CD4-positive, alpha-beta T cell treated with Interferon gamma for 1 hour (primary cell): Measurements from ENCODE around the gene CHRNB2.

ENCODE experiments used
- DNase-seq: peaks from one replicate; pipeline ENCODE4 v3.0.0-alpha.2; 2020

The CHRNB2 gene

GRCh38 chr1:154581766-154582165 lies 14.2 kb downstream of the CHRNB2 start:
- DNase-seq: no peak

DNA sequence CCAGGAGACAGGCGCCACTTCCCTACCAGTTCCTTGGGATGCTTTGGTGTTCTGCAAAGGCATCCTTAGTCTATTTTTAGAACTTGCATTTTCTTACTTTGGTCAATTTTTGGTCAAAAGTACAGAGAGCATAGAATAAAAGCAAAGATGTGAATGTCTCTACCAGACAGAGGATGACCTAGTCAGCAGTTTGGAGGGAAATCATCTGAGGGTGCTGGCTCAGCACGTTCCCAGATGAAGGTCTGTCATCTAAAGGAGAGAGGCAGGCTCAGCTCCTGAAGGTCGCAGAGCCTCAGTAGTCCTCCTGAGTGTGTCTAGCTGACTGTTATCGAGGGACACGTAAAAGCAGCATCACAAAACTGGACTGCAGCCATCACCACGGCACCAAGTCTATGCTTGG lies 15.3 kb downstream of the CHRNB2 start:
- DNase-seq: no peak

DNA sequence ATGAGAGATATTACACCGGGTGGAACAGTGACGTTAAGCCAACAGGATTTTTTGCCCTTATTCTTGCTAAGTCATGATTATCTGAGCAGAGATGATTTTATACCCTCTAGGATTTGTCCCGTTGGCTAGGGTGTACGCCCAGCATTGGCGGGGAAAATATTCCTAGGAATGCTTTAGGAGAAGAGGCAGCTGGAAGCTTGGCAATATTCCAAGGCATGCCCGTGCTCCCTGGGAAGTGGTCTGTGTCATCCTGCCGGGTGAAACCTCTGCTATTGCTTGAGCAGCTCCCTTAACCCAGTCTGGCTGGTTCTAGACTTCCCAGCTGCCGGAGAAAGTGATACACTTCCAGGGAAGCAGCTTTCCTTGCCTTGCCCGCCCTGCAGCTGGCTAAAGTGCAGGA lies 16.2 kb downstream of the CHRNB2 start:
- DNase-seq: no peak

DNA sequence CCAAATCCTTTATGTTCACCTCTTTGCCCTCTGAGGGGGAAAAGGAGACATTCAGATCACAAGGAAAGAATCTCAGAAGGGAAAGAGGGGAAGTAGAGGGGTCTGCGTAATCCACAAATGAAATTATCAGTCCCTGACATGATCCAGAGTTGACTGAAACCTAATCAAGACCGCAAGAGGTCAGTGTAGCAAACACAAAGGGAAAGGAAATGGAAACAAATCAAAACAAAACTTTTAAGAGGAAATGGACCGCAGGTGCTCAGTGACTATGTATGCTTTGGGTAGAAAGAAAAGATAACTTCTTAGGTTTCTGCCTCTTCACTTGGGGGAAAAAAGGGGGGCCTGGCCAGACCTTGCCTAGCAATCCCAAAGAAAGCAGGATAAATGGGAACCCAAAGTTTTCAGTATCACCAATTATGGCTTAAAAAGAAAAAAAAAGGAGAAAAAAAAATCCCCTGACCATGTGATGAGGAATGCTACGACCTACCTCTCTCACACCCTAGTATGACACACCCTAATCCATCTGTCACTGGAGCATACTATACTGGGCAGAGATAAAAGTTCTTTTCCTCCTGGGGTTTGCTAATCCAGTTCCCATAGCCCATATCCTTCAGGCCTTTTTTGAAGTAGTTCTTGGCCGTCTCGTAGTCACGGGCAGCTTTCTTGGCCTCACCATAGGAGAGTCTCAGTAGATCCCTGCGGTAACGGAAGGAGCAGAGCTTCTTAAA lies 16.9 kb downstream of the CHRNB2 start:
- no peak for DNase-seq

DNA sequence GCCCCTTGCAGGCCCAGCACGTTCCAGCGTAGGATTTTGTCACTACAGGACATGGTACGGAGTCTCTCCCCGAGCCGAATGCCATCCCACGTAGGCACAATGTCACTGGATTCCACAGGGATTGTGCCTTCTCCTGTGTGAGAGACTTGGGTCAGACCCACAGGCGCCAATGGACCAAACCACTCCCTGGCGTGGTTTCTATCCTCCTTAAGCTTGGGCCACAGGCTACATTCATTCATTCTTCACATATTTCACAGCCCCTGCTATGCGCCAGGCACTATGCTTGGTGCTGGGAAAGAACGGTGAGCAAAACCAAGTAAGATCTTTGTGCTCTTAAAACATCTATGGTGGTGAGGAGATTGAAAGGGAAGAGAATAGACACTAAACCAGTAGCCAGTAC lies 18.7 kb downstream of the CHRNB2 start:
- DNase-seq: no peak

DNA sequence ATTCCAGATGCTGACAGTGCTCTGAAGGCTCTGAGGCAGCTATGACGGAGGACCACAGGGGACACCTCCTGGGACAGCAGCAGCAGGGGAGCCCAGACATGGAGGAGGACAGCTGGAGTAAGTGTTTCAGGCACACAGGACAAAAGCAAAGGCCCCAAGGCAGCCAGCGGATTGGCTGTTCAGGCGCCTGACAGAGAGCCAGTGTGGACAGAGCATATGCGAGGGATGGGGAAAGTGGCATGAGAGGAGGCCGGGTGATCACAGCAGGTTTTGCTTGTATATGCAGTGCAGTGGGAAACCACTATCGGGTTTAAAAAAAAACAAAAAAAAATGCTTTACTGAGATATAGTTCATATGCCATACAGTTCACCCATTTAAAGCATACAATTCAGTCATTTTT lies 19.1 kb downstream of the CHRNB2 start:
- DNase-seq: no peak

DNA sequence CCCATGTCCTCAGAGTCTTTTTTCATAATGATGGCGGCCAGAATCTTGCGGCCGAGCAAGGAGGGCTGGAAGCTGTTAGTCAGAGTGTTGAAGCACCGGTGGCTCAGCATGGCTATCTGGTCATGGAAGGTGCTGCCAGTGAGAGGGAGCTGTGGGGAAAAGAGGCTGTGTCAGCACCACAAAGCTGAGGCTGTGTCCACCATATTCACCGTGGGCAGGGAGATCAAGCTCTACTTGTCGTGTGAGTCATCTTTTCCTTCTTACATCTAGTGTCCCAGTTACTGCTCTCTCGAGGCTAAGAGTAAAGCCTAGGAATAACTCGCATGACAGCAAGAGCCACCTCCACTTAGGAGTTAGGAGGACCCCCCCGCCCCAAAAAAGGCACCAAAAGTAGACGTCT lies 22.2 kb downstream of the CHRNB2 start:
- DNase-seq: no peak

- DNase-seq: no peak
Observed at GRCh38 chr1:154590756-154591155, 23.2 kb downstream of the CHRNB2 start.

GRCh38 chr1:154591206-154591605 lies 23.6 kb downstream of the CHRNB2 start:
- no peak for DNase-seq

- DNase-seq: no peak
Observed at GRCh38 chr1:154593390-154593789, 25.8 kb downstream of the CHRNB2 start.

GRCh38 chr1:154594811-154595210 lies 27.2 kb downstream of the CHRNB2 start:
- no peak for DNase-seq

DNA sequence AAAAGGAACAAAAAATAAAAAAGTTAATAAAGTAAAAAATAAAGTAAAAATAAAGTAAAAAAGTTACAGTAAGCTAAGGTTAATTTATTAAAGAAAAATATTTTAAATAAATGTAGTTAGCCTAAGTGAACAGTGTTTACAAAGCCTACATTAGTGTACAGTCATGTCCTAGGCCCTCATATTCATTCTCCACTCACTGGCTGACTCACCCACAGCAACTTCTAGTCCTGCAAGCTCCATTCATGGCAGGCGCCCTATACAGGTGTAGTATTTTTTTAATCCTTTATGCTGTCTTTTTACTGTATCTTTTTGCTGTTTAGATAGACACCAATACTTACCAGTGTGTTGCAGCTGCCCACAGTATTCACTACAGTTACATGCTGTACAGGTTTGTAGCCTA lies 28.0 kb downstream of the CHRNB2 start:
- DNase-seq: no peak

DNA sequence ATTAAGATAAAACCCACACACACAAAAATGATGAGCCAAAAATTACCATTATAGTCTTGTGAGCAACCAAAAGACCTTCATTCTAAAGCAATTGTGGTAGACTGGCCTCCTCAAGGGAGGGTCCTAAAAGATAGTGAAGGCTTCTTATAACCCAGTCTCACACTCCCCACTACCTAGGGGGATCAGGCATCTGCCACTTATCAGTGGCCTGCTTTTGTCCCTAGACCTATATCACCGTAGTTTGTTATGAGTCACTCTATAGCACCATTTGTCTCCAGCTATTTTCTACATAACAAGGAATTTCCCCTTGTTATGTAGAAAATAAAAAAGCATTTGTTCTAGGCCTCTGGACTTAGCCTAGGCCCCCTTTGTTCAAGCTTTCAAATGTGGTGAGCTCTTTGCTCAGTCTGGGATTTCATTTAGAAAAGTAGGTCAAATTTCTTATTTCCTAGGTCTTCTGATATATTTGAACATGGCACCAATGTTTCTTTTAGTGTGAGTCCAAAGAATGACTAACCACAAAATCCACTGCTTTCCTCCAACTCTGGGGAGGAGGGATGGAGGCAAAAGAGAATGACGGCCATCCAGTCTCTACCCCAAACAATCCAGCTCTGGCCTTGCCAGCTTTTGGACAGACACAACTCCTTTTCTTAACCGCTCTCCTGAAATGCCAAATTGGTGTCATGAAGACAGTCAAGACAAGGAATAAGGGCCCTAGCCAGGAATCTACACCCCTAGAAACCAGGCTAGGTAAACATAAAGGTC lies 31.5 kb downstream of the CHRNB2 start:
- no peak for DNase-seq

GRCh38 chr1:154599658-154600057 lies 32.1 kb downstream of the CHRNB2 start:
- DNase-seq: no peak

- no peak for DNase-seq
Observed at GRCh38 chr1:154603317-154603716, 35.7 kb downstream of the CHRNB2 start.

- no peak for DNase-seq
Observed at GRCh38 chr1:154605534-154605933, 38.0 kb downstream of the CHRNB2 start.

DNA sequence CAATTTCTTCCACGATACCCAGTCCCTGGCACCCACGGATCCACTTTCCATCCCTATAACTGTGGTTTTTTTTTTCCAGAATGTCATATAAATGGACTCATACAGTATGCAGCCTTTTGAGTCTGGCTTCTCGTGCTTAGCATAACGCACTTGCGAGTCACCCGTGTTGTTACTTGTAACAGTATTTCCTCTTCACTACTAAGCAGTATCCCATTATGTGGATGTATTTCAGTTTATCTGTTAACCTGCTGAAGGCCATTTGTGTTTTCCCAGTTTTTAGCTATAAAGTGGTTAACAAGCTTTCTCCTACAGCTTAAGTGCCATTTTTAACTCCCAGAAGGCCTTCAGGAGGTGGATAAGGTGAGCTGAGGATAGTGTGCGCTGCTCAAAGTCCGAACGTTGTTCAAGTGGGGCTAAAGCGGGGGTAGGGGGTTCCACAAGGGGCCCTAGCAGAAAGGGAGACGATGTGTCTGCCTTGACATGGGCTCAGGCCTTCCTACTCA lies 39.6 kb downstream of the CHRNB2 start:
- no peak for DNase-seq

GRCh38 chr1:154607609-154608396 lies 40.2 kb downstream of the CHRNB2 start, which contains the start of gene ADAR:
TSS of gene ADAR (minus strand) at chr1:154608186. CDS start at chr1:154608006, 180 bp downstream.
- DNase-seq: peak; percentile 95

DNA sequence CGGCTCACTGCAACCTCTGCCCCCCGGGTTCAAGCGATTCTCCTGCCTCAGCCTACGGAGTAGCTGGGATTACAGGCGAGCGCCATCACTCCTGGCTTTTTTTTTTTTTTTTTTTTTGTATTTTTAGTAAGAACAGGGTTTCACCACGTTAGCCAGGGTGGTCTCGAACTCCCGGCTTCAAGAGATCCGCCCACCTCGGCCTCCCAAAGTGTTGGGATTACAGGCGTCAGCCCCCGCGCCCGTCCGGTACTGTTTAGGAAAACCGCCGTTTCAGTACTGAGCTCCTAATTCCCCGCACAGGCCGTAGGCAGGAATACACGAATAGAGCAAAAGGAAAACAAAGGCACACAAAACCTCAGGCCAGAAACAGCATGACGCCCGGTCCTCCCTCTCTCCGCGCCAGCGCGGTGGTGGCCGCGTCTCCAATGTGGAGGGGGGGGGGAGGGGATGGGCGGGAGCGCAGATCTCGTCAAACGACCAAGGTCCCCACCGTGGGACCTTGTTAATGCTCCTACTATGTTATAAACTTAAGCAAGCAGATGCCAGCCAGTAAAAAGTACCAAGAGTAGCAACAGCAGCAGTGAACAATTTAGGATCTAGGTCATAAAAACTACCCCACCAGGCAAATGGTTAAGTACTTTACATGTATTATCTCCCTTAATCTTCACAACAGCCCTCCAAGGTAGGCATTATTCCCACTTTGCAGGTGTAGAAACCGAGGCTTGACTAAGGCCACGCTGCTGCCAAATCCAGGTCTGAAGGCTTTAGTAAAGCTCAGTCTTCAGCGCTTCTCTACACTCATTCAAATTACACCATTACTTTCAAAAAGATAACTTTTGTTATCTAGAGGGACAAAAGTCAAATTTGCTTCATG lies 41.1 kb downstream of the CHRNB2 start:
- peak; percentile 30 for DNase-seq

DNA sequence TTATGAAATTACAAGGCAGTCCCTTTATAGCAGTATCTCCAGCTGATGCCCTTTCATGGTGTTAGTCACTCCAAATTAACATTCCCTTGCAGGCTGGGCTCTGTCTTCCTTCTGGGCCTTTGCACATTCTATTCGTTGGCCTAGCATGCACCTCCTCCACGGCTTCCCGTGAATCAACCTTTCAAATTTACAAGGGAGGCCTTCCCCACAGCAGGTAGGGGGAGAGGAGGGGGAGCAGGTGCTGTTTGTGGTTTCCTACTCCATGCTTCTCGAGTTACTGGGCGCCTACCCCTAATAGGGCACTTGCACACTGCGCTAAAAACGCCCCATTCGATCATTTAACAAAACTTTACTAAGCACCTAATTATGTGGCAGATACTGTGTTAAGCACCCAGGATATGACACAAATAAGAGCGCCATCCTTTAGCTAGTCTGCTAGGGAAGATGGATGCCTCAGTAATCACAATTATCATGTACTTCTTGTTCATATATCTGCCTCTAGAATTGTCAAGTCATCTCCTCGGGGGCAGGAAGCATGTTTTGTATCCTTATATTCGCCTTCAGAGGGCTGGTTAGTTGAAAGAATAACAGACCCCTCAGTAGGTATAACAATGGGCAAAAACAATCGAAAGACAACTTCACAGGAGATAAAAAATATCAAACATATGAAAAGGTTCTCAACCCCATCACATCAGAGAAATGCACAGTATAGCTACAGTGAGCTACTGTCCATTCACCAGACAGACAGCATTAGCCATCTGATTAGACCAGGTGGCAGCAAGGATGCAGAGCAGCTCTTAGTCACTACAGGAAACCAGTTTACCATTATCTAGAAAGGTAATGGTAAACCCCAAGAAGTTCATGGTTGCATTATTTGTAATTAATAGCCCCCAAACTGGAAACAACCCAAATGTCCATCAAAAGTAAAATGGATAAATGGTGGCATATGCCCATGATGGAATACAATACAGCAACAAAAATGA lies 42.1 kb downstream of the CHRNB2 start:
- peak; percentile 49 for DNase-seq
